Neural progenitor cell (in vitro differentiated cells): ENCODE measurements around the gene NDFIP1.

Source experiments
- EZH2phosphoT487 ChIP-seq: fragments of 200-600 bp; sonication (generic); IDR thresholded peaks from 2 replicates; pipeline ENCODE4 v1.6.1; 2017; ENCODE audit warnings: antibody characterized with exemption
- TF ChIP-seq, protein P1 (sequence below): fragments of 200-600 bp; sonication (generic); IDR thresholded peaks from 2 replicates; pipeline ENCODE4 v1.5.1; 2017; ENCODE audit warnings: antibody characterized with exemption, mild to moderate bottlenecking

DNA sequence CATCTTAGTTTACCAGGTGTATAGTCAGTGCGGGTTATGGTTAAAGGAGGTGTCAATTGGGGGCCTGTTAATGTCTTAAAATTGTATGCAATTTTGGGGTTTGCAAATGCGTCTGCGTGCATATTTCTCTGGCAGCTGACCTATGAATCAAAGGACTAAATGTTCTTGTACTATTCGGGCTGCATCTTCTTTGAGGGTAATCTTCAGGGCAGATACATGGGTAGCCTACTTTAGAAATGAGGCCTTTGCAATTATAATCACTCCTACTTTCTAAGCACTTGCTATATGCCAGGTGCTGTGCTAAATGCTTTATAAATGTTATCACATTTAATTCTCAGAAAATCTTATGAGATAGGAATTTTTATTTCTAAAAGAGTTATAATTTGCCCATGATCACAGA lies 58.2 kb downstream of the NDFIP1 start:
- TF ChIP-seq, protein P1, sequence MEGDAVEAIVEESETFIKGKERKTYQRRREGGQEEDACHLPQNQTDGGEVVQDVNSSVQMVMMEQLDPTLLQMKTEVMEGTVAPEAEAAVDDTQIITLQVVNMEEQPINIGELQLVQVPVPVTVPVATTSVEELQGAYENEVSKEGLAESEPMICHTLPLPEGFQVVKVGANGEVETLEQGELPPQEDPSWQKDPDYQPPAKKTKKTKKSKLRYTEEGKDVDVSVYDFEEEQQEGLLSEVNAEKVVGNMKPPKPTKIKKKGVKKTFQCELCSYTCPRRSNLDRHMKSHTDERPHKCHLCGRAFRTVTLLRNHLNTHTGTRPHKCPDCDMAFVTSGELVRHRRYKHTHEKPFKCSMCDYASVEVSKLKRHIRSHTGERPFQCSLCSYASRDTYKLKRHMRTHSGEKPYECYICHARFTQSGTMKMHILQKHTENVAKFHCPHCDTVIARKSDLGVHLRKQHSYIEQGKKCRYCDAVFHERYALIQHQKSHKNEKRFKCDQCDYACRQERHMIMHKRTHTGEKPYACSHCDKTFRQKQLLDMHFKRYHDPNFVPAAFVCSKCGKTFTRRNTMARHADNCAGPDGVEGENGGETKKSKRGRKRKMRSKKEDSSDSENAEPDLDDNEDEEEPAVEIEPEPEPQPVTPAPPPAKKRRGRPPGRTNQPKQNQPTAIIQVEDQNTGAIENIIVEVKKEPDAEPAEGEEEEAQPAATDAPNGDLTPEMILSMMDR, result no peak
- no peak for TF ChIP-seq EZH2phosphoT487
